ENCODE data around the gene ZNF554.

DNA sequence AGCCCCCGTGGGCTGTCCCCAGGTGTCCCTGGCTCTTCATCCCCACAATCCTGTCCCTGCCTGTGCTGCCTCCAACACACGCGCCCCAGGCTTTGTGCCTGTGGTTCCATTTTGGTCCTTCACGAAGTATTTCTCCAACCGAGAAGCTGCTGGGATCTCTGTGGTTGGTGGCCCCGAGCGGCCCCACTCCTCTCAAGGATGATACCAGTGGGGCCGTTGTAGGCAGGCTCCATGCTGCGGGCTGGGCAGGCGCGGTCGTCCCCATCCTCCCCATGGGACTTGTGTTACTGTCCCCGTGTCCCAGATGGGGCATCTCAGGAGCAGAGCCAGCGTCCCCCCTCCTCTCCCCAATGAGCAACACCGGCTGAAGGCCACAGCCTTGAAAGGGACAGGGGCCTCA is 3.7 kb upstream of the ZNF554 start:
- no peak for TF ChIP-seq TAF1 (IDR thresholded peaks at IDR 0.05; ENCODE audit: borderline replicate concordance, insufficient read depth, low read length)
- TF ChIP-seq, protein P1, sequence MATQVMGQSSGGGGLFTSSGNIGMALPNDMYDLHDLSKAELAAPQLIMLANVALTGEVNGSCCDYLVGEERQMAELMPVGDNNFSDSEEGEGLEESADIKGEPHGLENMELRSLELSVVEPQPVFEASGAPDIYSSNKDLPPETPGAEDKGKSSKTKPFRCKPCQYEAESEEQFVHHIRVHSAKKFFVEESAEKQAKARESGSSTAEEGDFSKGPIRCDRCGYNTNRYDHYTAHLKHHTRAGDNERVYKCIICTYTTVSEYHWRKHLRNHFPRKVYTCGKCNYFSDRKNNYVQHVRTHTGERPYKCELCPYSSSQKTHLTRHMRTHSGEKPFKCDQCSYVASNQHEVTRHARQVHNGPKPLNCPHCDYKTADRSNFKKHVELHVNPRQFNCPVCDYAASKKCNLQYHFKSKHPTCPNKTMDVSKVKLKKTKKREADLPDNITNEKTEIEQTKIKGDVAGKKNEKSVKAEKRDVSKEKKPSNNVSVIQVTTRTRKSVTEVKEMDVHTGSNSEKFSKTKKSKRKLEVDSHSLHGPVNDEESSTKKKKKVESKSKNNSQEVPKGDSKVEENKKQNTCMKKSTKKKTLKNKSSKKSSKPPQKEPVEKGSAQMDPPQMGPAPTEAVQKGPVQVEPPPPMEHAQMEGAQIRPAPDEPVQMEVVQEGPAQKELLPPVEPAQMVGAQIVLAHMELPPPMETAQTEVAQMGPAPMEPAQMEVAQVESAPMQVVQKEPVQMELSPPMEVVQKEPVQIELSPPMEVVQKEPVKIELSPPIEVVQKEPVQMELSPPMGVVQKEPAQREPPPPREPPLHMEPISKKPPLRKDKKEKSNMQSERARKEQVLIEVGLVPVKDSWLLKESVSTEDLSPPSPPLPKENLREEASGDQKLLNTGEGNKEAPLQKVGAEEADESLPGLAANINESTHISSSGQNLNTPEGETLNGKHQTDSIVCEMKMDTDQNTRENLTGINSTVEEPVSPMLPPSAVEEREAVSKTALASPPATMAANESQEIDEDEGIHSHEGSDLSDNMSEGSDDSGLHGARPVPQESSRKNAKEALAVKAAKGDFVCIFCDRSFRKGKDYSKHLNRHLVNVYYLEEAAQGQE (IDR thresholded peaks at IDR 0.05; ENCODE audit: insufficient read depth in 1 of 2, low read depth in 2 of 2, low read length in 2 of 2): no peak
